GM18517 (cell line): ENCODE results near the gene SGIP1.
"Not testable (repeated sequence)": the region's sequence is repeated elsewhere in the genome, so short reads cannot be mapped to it uniquely, and the experiment has no call there.

Experiments used
- ATAC-seq: cut with Tn5 transposase; IDR thresholded peaks from one replicate; pipeline ENCODE4 v1.9.1; 2021; ENCODE audit warnings: mild to moderate bottlenecking, moderate library complexity; ENCODE audit not compliant: unreplicated experiment

The SGIP1 gene

DNA sequence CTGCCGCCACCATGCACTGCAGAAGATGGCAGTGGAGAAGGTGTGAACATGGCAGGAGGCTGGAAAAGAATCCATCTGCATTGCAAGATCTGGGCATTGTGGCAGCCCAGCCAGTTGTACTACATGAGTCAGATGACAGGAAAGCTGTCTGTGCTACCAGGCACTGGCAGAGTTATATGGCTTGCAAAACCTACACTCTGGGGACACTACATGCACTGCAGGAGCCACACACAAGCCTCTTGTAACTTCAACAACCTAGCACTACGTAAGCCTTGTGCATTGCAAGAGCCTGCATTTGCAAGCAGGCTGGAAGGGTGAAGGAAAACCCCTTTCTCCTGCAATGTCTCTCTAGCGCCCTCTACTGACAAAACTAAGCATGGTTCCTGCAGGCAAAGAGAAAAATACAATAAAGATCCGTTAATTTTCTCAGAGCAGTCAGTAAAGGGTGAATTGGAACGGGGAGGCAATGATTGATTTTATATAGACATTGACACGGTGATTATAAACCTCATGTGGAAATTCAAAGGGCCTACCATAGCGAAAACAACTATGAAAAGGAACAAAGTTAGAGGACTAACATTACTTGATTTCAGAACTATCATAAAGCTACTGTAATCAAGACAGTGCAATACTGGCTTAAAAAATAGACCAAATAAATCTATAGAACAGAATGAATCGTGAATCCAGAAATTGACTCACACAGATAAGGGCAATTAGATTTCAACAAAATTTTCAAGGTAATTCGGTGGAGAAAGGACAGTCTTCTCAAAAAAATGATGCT, 192.1 kb downstream of the SGIP1 start:
- ATAC-seq = peak; percentile 81

DNA sequence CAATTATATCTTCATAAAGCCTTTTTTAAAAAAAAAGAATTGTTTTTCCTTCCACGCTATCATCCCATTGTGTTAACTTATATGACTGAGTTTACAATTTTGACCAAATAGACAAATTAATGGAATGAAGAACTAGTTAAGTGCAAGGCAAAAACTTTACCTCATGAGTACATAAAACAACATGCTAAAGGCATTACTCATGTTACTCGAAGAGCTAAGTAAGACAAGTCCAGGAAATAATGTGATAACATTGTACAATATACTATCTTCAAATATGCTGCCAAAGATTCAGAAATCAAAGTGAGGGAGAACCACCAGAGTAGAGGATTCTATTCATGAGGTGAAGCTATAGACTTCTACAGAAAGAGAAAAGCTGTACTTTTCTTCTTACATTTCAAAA, 194.1 kb downstream of the SGIP1 start:
- no peak for ATAC-seq

DNA sequence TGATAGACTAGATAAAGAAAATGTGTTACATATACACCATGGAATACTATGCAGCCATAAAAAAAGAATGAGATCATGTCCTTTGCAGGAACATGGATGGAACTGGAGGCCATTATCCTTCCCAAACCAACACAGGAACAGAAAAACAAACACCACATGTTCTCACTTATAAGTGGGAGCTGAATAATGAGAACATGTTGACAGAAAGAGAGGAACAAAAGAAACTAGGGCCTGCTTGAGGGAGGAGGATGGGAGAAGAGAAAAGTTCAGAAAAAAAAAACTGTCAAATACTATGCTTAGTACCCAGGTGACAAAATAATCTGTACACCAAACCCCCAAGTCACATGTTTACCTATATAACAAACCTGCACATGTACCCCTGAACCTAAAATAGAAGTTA, 194.8 kb downstream of the SGIP1 start:
- ATAC-seq = not testable (repeated sequence)

- no peak for ATAC-seq
Observed at GRCh38 chr1:66729119-66729518, 195.2 kb downstream of the SGIP1 start.

GRCh38 chr1:66729523-66729922, 195.6 kb downstream of the SGIP1 start:
- no peak for ATAC-seq

DNA sequence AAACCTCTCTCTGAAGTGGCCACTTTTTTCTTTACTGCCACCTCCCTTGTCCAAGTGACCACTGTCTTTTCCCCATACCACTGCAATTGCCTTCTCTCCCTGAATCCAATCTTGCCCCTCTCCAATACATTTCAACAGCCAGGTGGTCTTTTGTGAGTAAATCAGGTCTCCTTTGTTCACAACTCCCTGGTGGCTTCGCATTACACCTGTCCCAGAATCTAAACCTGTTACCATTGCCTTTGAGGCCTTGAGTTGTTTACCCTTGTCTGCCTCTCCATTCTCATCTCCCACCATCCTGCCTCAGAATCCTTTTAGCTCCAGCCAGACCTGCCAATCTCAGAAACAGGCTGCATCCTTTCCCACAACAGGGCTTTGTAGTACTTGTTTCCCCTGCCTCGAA, 196.5 kb downstream of the SGIP1 start:
- ATAC-seq = no peak

DNA sequence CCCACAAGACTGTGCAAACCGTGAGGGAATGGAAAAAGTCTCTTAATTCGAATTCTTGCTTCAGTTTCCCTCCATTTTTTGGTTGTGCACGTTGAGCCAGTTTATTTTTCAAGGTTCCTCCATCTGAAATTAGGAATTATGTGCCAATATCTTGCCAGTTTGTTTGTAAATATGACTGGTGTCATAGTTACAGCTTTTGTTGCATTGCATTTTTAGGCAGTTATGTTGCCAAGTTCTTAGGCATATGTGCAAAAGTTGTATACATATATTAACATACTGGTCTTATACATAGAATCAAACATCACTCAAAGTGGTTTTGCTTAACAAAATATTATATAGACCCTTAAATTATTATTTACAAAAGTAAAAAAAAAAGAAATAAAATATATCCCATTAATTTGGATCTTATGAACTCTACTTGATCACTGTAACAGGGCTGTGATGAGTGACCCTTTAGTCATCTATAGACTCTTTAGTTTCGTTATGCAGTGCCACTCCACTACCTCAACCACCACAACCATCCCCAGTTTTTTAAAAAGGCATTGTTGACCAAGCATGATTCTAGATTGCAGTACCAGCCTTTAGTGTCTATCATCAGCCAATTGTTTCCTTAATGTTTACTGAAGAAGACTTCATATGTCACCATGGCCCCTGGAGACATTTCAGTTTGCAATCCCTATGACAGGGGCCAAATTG, 197.4 kb downstream of the SGIP1 start:
- ATAC-seq = peak; percentile 70

GRCh38 chr1:66732407-66733166, 198.6 kb downstream of the SGIP1 start:
- ATAC-seq = no peak

GRCh38 chr1:66733348-66734017, 199.5 kb downstream of the SGIP1 start:
- no peak for ATAC-seq

DNA sequence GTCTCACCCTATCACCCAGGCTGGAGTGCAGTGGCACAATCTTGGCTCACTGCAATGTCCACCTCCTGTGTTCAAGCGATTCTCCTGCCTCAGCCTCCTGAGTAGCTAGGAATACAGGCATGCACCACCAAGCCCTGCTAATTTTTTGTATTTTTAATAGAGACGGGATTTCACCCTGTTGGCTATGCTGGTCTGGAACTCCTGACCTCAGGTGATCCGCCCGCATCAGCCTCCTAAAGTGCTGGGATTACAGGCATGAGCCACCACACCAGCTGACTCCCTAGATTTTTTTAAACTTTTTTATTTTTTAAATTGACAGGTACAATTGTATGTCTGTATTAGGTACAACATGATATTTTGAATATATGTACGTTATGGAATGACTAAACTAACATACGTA, 200.6 kb downstream of the SGIP1 start:
- not testable (repeated sequence) for ATAC-seq

DNA sequence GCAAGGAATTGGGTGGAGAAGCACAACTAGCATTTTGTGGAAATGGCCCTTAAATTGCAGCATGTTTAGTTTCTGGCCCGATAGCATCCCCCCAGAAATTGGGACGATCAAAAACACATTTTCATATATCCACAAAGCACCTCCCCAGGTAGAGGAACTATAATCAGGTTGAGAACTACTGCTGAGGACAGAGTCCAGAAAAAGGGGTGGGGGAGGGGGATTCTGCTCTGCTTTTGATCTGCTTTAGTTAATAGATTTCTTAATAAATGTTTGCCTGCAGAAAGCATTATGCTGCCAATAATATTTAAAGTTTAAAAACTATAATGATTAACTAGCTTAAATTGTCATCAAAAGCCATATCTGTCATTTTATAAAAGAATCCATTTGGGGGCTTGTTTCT, 203.9 kb downstream of the SGIP1 start:
- no peak for ATAC-seq

GRCh38 chr1:66739401-66740157, 205.6 kb downstream of the SGIP1 start:
- no peak for ATAC-seq

GRCh38 chr1:66745451-66745850, 211.5 kb downstream of the SGIP1 start:
- no peak for ATAC-seq

DNA sequence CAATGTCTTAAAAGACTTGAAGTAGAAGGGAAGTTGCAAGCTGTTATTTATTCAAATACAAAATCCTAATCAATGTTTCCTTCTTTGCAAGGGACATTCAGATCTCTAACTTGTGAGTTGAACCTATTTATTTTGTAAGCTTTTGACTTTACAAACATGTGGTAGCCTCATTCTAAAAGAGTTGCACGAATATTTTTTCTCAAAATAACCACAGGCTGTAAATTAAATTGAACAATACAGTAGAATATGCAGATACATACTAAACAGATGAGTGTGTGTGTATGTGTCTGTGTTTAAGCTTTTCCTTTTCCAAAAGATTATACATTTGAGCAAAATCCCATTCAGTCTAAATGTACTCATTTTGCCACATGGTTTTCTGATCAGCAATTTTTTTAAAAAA, 213.5 kb downstream of the SGIP1 start:
- no peak for ATAC-seq

GRCh38 chr1:66750577-66750976, 216.6 kb downstream of the SGIP1 start:
- no peak for ATAC-seq

DNA sequence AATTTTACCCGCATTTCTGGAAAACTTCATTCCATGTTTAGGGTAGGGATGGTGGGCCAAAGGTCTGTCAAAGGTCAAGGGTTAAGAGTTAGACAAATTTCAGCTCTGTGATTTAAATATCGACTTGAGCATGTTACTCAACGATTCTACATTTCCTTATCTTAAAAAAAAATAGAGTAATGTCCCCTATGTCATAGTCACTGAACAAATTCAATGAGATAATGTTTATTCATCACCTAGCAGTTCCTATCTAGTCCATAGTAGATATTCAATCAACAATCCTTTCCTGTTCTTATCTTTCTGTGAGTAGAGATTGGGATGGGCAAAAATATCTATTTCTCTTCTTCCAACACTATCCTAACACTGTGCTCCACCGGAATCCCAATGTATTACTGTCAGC, 217.2 kb downstream of the SGIP1 start:
- ATAC-seq = no peak

DNA sequence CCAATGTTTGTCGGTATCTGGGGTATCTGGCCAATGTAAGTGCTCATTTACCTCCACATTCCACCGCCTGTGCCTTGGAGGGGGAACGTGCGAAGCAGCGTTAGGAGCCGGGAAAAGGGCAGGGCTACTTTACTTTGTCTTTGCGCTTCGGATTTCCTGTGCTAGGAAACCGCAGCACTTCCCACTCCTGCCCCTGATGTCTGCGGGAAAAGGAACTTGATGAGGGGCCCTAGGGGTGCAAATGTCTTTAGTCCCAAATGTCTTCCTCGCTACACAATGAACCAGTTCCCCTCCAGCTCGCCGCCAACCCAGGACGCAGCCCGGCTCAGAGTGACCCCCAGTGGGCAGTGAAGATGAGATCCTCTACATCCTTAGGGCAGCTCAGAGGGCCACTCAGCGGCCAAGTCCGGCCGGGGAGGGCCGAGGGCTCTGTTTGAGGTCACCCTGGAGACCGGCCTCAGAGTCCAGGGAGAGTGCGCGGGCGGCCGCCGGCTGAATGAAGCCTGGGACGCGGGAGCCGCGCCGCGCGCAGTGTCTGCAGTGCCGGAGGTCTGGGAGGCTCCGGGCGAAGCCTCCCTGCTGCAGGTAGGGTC, 218.1 kb downstream of the SGIP1 start, which contains the start of gene DYNLT5:
DYNLT5 (plus strand) TSS at position 460 of the 593 bp plus-strand sequence. CDS start 2,200 bp downstream, outside the sequence.
- no peak for ATAC-seq

DNA sequence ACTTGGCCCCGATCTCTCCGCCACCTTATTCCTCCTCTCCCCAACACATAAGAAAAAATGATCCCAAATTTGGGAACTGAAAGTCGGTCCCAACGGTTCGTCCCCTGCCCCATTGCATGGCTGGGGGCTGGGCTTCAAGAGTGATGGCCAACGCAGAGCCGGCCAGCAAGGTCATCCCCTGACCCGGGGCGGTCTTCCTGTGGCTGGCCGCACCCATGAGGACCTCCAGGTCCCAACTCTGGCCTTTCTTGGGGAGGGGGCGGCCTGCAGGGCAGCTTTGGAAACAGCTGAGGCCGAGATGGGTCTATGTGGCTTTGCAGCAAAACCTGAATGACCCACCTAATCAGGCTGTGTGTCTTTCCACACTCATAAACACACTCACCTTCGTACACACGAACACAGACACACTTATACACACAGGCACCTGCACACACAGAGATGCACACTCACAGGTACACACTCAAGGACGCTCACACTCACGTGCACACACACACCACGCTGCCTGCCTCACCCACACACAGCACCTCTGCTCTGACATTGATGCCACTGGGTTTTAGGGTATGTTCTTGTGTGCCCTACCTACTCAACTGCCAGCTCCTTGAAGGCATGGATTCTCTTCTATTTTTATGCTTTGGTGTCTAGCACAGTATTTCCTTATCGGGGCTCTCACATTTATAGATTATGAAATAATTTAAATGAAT, 218.9 kb downstream of the SGIP1 start:
- no peak for ATAC-seq

DNA sequence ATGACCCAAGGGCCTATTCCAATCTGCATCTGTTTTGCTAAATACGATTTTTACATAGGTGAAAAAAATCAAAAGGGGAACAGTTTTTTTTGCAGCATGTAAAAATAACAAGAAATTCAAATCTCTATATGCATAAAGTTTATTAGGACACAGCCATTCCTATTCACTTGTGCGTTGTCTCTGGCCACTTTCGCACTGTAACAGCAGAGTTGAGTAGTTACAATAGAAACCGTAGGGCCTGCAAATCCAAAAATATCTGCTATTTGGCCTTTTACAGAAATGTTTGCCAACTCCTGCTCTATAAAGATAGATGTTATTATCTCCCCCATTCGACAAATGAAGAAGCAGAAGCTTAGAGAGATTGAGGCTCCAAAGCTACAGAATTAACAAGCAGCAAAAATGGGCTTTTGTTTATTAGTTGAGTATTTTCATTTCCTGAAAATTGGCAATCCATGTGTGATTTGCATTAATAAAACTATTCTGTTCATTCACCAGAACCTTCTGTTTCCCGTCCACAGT, 223.8 kb downstream of the SGIP1 start:
- no peak for ATAC-seq
